Tongue (tissue), 2 donors: ENCODE results near the gene ALG11. TPM values are rescaled to one million over a fixed set of nuclear protein-coding genes. Genes with fewer than 3 reads are reported as not detected.
"Not testable (repeated sequence)": the region's sequence is repeated elsewhere in the genome, so short reads cannot be mapped to it uniquely, and the experiment has no call there.

Experiments used
- DNase-seq: peaks from one replicate; pipeline ENCODE4 v3.0.0-alpha.2; 2015
- total RNA-seq: library from RNA; depleted of rRNA; stranded (reverse); fragments of >200 nt; gene quantifications from one replicate; pipeline ENCODE4 v1.2.3, GENCODE V29; 2014

Gene ALG11, protein sequence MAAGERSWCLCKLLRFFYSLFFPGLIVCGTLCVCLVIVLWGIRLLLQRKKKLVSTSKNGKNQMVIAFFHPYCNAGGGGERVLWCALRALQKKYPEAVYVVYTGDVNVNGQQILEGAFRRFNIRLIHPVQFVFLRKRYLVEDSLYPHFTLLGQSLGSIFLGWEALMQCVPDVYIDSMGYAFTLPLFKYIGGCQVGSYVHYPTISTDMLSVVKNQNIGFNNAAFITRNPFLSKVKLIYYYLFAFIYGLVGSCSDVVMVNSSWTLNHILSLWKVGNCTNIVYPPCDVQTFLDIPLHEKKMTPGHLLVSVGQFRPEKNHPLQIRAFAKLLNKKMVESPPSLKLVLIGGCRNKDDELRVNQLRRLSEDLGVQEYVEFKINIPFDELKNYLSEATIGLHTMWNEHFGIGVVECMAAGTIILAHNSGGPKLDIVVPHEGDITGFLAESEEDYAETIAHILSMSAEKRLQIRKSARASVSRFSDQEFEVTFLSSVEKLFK
- 31.7 TPM for total RNA-seq

DNA sequence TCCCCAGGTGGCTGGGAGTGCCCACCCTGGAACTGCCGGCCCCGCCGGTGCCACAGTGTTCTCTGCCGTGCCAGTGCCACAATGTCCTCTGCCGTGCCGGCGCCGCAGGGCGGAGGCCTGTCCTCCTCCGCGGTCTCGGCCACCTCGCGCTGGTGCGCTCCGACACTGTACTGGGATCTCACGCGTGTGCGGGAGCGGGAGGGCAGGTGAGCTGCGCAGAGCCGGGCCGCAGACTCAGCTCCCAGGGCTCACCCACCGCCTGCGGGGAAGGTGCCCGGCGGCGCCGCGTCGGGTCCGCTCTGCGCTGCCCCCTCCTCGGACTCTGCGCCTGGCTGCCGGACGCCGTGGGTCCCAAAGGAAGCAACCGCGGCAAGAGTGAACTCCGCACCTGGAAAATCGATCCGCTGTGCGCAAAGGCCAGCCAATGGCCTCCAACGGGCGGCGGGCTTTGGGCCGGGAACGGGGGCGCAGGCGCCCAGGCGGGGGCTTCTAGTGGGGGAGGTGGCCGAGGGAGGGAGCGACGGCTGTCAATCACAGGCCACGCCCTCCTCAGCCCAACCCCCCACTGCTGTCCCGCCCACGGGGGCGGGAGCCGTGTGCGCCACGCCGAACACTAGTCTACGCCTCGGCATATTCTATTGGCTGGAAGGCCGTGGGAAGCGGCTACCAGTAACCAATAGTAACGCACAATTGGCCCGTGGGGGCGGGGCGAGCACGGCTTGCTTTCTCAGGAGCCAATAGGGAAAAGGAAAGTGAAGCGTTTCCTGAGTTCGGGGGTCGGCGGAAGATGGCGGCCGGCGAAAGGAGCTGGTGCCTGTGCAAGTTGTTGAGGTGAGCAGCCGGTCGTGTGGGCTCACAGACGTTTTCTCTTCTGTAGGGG is at the start of gene ALG11:
Gene ALG11, plus strand, starts transcription at position 767 of the 880 bp plus-strand sequence. Its CDS starts 21 bp downstream, at position 788.
- DNase-seq, result peak; percentile 100

DNA sequence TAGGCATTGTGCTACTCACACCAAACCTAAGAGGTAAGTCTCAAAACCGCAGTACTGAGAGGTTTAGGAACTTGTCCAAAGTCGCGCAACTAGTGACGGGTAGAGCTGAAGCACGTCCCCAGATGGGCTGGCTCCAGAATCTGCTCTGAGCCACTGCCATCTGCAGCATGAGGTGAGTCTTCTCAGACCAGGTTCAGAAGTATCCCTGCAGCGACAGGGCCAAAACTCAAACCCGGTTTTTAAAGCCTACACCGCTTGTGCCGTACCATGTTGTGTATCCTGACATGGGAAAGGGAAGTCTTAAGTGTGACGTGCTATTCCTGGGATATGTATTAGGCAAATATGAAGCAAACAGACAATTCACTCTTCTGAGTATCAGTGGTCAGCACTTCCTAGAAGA is 46.0 kb upstream of the ALG11 start:
- no peak for DNase-seq

DNA sequence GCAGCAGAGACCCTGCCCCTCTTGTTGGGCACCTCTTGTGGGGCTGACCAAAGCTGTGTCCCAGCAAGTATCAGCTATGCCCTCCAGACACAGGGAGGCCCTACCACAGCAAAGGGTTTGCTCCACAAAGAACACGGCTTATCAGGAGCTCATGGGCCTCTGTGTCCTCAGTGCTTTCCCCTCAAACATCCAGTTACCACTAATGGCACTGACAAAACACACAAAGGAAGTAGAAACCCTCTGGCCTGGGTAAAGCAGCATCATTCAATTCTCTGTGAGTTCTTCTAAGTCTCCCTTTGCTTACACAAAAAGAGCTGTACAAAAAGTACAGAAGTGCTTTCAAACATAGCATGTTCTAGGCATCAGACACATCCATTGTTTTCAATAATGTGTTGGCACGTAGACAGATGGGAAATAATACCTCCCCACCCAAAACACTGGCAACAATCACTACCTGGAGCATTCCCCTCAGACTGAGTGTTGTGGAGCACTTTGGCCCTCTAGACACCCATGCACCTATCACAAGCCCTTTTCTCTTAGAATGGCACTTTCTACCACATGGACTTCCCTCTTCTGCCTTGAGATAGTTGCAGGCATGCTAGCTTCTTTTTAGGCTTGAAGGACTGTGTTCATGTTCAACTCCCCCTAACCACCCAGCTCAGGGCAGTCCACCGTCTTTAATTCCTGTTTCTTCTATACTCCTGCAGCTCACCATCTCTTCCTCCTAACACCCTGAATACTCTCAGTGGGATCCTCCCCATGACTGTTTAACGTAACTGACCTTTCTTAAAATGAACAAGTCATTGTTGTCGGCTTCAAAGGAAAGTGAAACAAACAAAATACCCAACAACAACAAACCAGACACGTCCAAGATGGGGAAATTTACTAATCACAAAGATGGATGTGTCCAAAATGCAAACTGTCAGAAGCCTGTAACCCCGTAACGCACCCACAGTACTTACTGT is 44.4 kb upstream of the ALG11 start:
- DNase-seq, result no peak

DNA sequence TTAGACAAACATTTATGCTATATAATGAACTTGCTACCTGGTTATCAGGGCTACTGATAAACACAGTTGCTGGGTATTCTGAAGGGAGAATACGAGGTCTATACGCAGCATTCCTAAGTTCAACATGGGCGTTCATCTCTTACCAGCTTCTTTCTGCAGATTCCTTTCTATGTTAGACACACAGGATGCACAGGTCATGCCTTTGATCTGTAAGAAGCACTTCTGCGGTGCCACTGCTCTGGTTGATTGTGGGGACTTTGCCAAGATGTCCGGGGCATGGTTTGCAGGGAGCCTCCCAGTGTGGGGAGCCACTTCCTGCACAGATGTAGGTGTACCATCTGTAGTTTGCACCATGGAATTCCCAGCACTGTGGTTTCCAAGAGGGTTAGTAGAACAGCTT is 41.8 kb upstream of the ALG11 start:
- DNase-seq, result no peak

DNA sequence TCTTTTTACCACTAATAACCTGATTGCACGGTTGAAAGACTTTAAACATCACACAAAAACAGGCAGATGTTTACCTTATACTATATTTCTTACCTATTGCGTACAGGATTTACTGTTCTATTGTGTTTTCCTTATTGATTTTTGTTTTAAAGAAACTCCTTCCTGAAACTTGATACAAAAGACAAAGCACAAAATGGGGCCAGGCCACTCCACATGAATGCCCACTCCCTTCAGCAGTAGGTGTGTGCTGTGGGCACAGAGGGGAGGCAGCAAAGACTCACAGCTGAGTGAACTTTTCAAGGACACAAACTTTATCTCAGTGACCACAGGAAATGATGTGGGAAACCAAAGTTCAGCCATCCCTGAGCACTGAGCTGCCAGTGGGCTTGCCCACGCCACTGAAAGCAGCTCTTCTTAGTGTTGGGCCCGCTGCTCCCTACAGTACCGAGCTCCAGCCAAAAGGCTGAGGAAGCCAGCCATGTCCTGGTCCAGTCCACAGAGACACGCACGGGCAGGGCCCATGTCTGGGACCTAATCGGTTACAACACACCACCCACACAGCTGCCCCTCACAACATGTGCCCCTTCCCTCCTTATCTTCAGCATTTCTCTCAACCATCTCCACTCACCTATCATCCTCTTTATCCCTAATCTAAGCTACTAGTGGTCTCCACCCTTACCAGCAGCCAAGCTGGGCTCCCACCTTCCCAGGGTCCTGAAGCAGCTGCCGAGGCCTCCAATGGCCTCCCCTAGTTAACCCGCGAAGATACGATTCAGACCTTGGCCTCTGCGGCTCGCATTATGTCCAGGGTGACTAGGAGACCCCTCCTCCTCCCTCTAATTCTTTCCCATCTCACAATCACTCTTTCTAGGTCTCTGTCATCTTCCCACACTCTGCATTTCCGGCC is 40.4 kb upstream of the ALG11 start:
- no peak for DNase-seq

DNA sequence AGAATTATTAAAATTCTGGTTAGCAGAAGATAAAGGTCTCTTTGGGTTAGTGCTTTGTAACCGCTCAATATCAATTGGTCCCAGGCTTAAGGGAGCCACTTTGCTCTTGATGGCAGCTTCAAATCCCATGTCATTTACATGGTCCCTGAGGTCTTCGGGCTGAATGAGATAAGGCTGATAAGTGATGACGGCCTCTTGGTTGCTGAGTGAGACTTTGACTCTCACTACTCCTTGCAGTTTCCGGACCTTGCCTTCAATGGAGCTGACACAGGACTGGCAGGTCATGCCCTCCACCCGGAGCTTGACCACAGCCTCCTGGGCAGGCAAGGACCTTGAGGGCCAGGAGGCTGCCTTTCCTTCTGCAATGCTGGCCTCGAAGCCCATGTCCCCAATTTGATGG is 37.7 kb upstream of the ALG11 start:
- DNase-seq, result no peak

DNA sequence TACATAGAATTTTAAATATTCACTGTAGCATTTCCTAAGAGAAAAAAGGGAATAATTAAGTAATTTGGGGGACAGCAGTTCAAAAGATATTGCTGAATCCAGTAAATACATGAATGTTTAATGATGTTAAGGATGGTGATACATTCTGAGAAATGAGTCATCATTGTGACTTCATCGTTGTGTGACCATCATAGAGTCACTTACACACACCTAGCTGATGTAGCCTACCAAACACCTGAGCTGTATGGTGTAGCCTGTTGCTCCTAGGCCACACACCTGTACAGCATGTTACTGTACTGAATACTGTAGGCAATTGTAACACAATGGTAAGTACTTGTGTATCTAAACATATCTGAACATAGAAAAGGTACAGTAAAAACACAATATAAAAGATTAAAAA is 35.8 kb upstream of the ALG11 start:
- DNase-seq, result no peak

DNA sequence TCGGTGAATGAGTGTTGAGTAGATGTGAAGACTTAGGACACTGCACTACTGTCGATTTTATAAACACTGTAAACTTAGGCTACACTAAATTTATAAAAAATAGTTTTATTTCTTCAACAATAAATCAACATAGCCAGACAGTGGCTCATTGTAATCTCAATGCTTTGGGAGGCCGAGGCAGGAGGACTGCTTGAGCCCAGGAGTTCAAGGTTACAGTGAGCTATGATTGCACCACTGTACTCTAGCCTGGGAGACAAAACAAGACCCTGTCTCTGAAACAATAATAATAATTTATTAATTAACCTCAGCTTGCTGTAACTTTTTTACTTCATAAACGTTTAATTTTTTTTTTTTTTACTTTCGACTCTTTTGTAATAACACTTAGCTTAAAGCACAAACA is 35.3 kb upstream of the ALG11 start:
- DNase-seq, result no peak

DNA sequence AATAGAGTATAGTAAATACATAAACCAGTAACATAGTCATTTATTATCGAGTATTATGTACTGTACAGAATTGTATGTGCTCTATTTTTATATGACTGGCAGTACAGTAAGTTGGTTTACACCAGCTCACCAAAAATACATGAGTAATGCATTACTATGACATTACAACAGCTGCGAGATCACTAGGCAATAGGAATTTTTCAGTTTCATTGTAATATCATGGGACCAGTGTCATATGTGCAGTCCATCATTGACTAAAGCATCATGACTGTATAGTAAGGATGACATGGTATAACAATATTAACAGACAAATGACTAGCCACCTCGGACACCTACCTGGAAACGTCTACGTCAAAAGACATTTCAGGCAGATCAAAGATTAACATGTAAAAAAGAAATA is 34.6 kb upstream of the ALG11 start:
- no peak for DNase-seq

DNA sequence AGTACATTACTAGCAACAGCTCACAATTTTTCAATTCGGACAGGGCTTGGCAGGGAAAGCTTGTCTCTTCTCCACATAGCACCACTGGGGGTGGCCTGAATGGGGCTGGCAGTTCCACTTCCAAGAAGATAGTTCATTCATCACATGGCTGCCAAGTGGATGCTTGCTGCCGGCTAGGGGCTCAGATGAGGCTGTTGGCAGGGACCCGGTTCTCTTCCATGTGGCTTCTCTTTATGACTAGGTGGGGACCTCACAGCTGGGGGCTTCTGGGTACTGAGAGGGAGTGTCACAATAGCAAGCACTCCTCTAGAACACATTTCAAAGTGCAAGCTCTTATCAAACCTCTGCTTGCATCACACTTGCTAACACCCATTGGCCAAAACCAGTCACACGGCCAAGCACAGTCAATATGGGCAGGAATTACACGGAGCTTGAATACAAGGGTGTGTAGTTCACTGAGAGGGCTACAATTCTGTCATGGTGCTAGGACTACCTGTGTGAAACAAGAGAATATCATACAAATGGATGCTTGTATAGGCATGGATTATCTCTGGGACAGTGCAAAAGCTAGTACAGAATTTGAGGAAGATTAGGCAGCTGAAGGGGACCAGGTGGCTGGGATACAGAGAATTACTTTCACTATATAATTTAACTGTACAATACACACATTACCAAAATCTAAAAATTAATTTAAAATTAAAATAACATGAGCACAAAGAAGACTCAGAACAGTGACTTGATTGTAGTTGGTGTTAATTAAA is 33.2 kb upstream of the ALG11 start:
- no peak for DNase-seq

DNA sequence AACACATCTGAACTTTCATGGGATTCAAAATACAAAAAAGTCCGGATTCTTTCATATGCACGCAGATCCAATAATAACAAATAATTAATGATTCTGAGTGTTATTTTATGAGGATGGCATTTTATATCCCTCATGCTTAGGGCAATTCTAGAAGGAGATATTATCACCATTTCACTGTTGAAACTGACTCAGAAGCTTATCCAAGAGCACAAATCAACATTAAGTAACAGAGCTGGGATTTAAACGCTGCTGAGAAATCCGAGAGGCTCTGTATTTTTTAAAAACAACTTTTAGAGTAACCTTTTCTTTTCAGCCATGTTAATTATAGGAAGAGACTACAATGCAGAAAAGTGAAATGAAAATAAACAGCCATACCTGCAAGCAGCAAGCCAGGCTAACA is 31.3 kb upstream of the ALG11 start:
- DNase-seq, result no peak

DNA sequence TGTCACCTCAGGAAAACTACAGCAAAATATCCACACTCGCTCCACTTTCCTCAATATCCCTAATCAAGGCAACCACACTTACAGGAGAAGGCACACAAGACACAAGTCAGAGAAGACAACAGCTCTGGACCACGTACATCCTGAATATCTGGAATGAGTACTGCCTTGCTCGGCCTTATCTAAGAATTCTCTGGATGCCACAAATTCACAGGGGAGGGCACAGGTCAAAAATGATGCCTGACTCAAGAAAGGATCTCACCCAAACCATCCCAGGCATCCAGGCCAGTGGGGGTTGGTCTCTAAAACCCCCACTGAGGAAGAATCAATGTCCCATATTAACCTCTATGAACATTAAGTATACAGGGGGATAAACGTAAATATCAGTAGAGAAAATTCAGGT is 30.8 kb upstream of the ALG11 start:
- no peak for DNase-seq

DNA sequence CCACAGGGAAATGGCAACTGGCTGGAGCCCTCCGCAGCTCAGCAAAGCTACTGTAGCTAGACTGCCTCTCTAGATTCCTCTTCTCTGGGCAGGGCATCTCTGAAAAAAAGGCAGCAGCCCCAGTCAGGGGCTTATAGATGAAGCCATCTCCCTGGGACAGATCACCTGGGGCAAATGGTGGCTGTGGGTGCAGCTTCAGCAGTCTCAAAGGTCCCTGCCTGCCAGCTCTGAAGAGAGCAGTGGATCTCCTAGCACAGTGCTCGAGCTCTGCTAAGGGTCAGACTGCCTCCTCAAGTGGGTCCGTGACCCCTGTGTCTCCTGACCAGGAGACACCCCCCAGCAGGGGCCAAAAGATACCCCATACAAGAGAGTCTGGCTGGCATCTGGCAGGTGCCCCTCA is 28.9 kb upstream of the ALG11 start:
- not testable (repeated sequence) for DNase-seq

DNA sequence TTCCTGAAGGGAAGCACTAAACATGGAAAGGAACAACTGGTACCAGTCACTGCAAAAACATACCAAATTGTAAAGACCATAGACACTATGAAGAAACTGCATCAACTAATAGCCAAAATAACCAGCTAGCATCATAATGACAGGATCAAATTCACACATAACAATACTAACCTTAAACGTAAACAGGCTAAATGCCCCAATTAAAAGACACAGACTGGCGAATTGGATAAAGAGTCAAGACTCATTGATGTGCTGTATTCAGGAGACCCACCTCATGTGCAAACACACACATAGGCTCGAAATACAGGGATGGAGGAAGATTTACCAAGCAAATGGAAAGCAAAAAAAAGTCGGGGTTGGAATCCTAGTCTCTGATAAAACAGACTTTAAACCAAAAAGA is 27.3 kb upstream of the ALG11 start:
- DNase-seq, result not testable (repeated sequence)

DNA sequence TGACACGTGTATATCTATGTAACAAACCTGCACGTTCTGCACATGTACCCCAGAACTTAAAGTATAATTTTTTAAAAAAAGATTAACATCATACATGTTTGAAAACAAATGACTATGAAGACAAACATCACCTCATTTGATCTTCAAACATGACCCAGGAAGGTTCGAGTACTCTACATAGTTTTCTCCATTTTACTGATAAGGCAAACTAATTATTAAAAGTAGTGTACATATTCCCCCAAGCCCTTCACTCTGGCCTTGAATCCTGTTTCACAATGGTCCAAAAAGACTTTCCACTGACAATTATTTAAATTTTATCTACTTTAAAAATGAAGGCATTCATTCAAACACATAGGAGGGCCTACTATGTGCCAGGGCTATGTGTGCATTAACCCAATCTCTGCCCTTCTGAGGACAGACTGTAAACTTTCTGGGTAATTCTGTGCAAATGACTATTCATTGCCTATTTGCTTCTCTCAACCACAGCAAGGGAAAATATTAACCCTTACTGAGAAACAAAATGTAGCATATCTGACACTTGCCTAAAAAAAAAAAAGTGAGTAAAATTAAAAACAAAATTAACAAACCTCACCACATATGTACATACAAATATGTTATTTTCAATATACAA is 23.1 kb upstream of the ALG11 start:
- no peak for DNase-seq

DNA sequence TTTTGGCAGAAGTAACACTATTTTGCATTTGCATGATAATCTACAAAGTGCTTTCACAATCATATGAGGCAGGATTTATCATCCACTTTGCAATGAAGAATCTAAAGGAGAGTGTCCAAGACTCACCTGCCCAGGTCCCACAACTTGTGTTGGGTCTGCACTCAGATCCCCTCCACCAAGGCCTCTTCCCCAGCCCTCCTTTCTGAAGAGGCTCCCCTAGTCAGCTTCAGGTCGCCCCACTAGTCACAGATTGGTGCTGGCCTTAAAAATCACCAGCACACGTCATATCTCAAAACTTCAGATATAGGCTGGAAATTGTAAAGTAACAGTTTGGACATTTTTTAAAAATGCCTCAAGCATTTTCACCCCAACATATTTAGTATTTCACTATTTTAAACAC is 18.5 kb upstream of the ALG11 start:
- no peak for DNase-seq

DNA sequence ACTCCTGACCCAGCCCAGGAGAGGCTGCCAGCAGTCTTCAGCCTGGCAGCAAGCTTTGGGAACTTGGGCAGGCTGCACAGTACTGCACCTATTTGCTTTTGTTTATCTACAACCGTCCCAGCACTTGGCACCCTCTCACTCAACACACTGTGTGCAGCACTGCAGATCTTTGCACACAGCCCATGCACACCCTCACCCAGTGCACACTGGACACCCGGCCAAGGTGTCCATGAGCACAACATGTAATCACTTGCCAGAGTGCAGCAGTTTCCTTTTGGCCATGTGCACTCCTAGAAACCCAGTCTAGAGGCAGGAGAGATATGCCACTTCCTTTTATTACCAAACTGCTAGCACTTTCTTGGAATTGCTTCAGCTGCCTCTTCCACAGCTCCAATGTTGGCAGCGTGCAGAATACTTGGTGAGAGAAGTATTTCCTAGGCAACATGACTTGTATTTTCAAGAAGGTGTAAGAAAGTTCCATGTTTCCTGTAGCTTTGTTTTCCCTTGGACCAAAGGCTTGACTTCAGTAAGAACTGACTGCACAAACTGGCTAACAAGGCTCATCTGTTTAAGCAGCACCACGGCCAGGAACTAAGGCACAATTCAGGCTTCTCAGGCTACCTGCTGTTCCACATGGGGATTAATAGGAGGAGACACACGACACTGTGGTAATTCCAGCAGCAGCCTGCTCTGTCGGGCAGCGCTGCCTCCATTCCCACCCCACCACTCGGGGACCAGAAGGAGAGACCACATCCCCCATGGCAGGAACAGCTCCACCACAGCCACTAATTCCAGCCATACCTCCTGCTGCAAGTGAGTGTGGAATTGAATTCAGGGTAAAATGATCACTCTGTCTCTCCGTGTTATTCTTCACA is 16.3 kb upstream of the ALG11 start:
- no peak for DNase-seq

DNA sequence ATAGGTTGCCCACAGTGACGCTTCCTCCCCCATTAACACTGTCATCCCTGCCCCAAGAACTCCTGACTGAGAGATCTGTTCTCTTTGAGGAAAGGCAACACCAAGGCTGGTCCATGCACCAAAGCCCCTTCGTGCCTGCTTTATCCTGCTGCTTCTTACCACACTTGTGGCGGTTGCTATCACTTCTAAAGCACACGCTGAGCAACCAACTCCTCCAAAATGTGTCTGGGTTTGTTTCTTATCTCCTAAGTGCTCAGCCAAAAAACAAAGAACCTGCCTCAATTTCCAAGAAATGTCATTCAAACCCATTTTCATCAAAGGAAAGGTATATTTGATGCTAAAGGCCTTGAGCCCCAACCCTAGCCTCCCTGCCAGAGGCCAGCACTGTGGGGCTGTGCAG is 15.6 kb upstream of the ALG11 start:
- no peak for DNase-seq

DNA sequence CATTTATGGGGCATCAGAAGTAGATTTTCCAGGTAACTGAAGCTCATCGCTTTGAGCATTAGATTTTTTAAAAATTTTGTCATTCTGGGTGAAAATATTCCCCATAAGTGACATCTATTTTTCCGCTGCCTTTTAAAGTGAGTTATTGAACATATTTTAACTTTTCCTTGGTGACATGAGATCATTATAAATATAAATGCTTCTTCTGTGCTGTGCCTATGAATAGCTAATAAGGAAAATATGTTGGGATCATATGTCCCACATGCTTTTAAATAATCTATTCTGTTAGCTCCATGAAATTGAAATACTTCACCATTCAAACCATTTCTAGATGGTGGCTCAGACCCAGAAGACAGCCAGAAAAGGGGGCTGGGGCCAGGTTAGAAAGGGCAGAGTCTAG is 15.0 kb upstream of the ALG11 start:
- no peak for DNase-seq
